Measurements from ENCODE around the gene RNF126. TPM values are rescaled to one million over a fixed set of nuclear protein-coding genes. Genes with fewer than 3 reads are reported as not detected.
"Not testable (repeated sequence)": the region's sequence is repeated elsewhere in the genome, so short reads cannot be mapped to it uniquely, and the experiment has no call there.

The RNF126 gene
- total RNA-seq, 1 experiment from 2014 or later: 27.0 TPM

GRCh38 chr19:632579-633067 lies 30.4 kb downstream of the RNF126 start:
- DNase-seq (ENCODE audit: extremely low read depth, low read depth): peak; percentile 28

DNA sequence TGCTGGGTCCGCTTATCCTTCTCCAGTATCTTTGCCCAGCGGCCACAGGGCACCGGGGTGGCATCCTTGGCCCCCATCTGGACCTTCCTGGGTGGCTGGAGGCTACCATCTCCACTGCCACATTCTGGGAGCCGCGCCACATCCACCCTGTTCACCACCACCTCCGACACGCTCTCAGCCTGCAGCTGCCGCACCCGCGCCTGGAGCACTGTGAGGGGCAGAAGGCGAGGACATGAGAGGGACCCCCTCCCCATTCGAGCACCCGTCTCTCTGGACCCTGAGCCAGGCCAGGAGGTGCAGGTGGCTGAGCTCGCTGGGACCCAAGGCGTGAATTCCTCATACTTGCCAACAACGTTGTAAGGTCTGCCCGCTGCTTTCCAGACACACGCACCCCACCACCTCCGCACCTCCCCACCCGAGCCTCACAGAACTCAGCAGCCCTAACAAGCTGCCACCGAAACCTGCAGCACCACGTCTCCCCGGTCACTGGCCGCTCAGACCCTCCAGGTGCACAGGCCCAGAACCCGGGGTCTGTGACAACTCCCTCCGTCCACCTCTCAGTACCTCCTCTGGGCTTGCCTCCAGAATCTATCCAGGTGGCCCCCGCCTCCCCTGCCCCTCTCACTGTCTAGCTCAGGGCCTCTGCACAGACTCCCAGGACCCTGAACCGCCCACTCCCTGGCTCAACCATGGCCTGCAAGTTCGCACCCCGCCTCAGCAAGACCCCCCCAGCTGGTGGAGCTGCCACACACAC lies 32.9 kb downstream of the RNF126 start:
- no peak for DNase-seq (ENCODE audit: extremely low read depth, low read depth)

GRCh38 chr19:629515-629914 lies 33.5 kb downstream of the RNF126 start:
- DNase-seq (ENCODE audit: extremely low read depth, low read depth): not testable (repeated sequence)

DNA sequence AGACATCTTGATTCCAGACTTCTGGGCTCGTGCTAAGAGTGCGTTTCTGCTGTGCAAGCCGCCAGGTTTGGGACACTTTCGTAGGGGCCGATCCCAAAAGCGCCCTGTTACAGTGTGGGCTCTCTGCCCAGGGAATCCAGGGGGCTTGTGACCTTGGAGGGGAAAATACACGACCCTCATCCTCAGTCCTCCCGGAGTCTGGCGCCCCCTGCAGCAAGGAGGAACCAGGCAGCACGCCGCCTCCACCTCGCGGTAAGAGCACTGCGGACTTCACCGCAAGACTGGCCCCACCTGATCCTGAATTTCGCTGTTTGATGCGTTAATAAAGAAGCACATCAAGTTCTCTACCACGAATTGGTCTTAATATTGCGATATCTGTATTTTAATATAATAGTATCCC lies 34.8 kb downstream of the RNF126 start:
- no peak for DNase-seq (ENCODE audit: extremely low read depth, low read depth)

DNA sequence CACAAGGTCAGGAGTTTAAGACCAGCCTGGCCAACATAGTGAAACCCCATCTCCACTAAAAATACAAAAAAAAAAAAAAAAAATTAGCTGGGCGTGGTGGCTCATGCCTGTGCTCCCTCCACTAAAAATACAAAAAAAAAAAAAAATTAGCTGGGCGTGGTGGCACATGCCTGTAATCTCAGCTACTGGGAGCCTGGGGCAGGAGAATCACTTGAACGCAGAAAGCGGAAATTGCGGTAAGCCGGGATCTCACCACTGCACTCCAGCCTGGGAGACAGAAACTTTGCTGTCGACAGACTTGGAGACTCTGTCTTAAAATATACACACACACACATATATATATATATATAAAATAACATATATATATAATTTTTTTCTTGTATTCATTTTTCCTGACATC lies 36.4 kb downstream of the RNF126 start:
- DNase-seq (ENCODE audit: extremely low read depth, low read depth): not testable (repeated sequence)

- DNase-seq (ENCODE audit: extremely low read depth, low read depth): no peak
Measured at GRCh38 chr19:625257-625656, 37.8 kb downstream of the RNF126 start.

DNA sequence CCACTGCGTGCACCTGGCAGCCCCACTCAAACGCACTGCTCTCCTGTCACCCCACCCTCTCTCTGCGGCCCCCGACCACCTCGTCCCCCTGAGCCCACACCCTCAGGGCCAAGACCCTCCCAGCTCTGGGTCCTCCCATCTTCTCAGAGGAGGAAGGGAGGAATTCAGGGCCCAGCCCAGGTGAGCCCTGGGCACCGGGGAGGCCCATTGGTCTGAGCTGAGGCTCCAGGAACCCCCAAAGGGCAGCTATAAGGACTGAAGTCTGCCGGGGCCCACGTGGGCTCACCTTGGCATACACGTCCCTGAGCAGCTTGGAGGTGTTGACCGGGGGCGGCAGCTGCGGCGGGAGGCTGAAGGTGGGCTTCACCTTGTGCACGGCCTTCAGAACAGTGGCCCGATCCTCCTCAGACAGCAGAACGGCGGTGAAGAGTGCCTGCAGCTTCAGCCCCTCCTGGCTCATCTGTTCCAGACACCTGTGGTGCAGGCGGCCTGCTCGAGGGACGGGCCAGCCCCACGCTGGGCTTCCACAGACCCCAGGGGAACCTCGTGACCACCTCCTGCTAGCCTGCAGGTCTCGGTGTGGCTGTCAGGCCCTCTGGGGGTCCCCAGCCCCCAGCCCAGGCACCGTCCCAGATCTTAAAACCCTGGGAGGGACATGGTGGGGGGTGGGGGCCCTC lies 38.4 kb downstream of the RNF126 start:
- DNase-seq (ENCODE audit: extremely low read depth, low read depth): no peak

DNA sequence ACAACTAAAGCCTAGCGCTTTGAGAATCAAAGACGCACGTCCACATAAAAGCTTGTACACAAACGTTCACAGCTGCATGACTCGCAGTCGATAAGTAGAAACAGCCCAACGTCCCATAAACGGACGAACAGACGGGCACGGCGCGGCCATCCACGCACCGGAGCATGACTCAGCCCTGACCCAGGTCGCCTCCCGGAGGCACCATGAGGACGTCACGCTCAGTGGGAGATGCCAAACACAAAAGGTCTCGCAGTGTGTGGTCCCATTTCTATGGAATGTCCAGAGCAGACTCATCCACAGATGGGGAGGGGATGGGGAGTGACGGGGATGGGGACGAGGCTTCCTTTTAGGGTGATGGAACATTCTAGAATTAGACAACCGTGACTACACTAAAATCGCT lies 39.0 kb downstream of the RNF126 start:
- peak; percentile 51 for DNase-seq (ENCODE audit: extremely low read depth, low read depth)

- DNase-seq (ENCODE audit: extremely low read depth, low read depth): no peak
Measured at GRCh38 chr19:623175-623916, 39.7 kb downstream of the RNF126 start.

- no peak for DNase-seq (ENCODE audit: extremely low read depth, low read depth)
Measured at GRCh38 chr19:622666-623065, 40.3 kb downstream of the RNF126 start.

DNA sequence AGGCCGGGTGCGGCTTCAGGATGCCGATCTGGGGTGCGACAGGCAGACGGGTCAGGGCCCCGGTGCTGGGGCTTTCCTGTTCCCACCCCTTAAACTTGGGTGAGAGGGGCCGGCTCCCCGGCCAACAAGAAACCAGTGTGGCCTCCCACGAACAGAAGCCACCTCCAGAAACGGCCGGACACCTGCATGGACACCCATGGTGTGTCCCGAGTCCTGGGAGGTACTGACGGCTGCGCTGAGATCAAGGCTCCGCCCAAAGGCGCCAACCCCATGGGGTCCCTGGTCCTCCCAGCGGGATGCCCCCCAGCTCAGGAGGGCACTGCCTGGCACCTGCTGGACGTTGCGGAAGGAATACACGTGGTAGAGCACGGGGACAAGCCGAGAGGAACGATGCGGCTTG lies 41.2 kb downstream of the RNF126 start:
- DNase-seq (ENCODE audit: extremely low read depth, low read depth): no peak

GRCh38 chr19:621191-621590 lies 41.8 kb downstream of the RNF126 start:
- not testable (repeated sequence) for DNase-seq (ENCODE audit: extremely low read depth, low read depth)

DNA sequence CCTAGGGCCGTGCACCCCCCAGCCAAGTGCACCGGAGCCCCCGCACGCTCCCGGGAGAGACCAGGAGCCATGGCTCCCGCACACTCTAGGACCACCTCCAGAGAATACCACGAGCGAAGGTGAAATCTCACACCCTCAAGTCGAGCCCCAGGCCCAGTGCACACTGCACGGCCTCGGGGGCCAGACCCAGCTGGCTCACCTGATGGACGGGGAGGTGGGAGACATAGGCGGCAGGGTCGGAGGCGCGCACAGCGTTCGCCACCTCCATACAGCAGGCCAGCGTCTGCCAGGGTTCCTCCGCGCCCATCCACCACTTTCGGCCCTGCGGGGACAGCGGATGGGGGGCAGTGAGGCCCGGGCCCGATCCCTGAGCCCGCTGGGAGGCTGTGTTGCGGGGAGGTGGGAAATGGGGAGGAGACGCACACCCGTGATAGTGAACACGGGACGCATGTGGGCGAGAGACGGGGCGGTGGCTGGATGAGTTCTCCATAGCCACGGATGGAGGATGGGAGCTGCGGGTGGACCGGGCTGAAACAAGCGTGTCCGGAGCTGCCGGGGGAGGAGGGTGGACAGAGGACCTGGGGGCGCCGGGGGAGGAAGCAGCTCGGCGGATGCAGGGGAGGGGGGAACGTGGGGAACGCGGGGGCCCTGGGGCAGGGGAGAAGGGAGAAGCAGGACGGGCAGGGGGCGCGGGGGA lies 42.7 kb downstream of the RNF126 start:
- DNase-seq (ENCODE audit: extremely low read depth, low read depth): no peak

DNA sequence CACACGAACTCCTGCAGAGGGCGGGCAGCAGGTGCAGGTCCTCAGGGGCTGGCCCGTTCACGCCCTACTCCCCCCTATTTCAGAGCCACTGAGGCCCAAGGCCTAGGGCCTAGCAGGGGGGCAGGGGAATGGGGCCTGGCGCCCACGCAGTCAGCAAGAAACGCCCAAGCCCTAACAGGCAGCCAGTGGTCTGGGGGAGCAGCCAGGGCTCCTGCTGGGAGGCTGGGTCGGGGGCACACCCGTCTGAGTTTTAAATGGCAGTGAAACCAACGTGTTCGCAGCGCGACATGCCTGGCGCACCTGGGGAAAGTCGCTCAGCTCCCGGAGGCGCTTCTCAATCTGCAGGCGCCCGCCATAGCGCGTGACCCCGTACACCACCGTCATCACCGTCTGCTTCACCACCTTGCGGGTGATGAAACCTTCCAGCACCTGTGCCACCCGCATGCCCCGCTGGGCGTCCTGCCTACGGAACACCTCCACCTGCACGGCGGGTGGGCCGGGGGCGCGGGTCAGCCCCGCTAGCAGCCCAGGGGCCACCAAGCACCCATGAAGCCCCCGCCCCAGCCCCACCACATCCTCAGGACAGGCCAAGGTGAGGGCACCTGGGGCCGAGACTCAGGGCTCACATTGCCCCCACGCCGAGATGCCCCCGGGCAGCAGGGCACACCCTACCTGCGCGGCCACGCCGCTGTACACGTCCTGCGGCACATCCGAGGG lies 43.6 kb downstream of the RNF126 start:
- no peak for DNase-seq (ENCODE audit: extremely low read depth, low read depth)

- DNase-seq (ENCODE audit: extremely low read depth, low read depth): no peak
Measured at GRCh38 chr19:618674-619285, 44.2 kb downstream of the RNF126 start.

DNA sequence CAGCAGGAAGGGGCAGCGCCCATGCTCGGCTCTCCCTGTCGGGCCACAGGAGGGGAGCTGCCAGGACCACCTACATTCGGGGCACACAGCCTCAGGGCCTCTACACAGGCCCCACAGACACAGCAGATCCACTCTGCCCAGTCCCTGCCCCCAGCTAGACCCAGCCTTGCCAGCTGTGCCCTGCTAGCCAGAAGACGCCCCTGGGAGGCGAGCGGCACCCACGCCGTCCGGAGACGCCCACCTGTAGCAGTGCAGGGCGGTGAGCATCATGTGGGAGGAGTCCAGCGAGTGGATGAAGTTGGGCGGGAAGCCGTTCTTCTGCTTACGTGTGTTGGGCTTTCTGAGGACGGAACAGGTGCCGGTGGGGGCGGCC lies 44.8 kb downstream of the RNF126 start:
- no peak for DNase-seq (ENCODE audit: extremely low read depth, low read depth)

GRCh38 chr19:617551-618246 lies 45.3 kb downstream of the RNF126 start:
- DNase-seq (ENCODE audit: extremely low read depth, low read depth): no peak

GRCh38 chr19:616747-617526 lies 46.1 kb downstream of the RNF126 start:
- no peak for DNase-seq (ENCODE audit: extremely low read depth, low read depth)
